K562 (cell line): ENCODE measurements around the gene SCLT1. TPM values are rescaled to one million over a fixed set of nuclear protein-coding genes. Genes with fewer than 3 reads are reported as not detected.

ENCODE experiments used
- ATAC-seq: fragments of 200-7000 bp; cut with Tn5 transposase; 3 replicates; pipeline ENCODE4 v1.9.1; 2020; ENCODE audit warnings: moderate library complexity
- BruUV-seq: library from RNA; stranded (reverse); fragments of 400-500 nt; replicated peaks from 2 replicates; lab custom pipeline; 2021; lab: Mats Ljungman, UMichigan
- CTCF ChIA-PET: fragments of 300-600 bp; formaldehyde crosslinking; extraction: SDS; loops from one replicate; lab custom pipeline; 2021; ENCODE audit warnings: low intra/inter-chr PET ratio; lab: Yijun Ruan, JAX
- POLR2A ChIA-PET: fragments of 300-600, 350-650 bp; sonication (Branson Sonifier 250); formaldehyde crosslinking; extraction: SDS; loops from one replicate; lab custom pipeline; 2021; ENCODE audit warnings: antibody characterized with exemption, inconsistent platforms; lab: Yijun Ruan, JAX
- DNase-seq, 4 experiments: peaks; one replicate each; pipeline versions ENCODE4 v3.0.0 to v3.0.0-alpha.2; 2011 to 2018; ENCODE audit warnings: low spot score in 3 of 4, mixed read lengths in 3 of 4; ENCODE audit errors: extremely low read depth in 1 of 4
- FAIRE-seq: peaks from 2 replicates; lab custom pipeline; 2011; peaks lifted over from hg19 to GRCh38; lab: Jason Lieb, UNC
- H2AFZ ChIP-seq: 2 replicates; pipeline ENCODE4 v1.6.0; 2011; ENCODE audit warnings: low read depth, low read length, control low read depth, inconsistent platforms
- H3K27ac ChIP-seq: fragments of 200-600 bp; 3 replicates; pipeline ENCODE4 v1.8.0; 2011; ENCODE audit warnings: low read depth, mild to moderate bottlenecking, control low read depth, inconsistent platforms, low read length, moderate library complexity, mixed read lengths; ENCODE audit errors: extremely low read depth
- H3K27me3 ChIP-seq, 2 experiments: fragments of 300-600 bp in 1 of 2; 2 replicates in 1 of 2; 3 replicates in 1 of 2; pipeline versions ENCODE4 v1.6.0 to v1.8.0; 2011; ENCODE audit warnings: inconsistent platforms in 2 of 2, low read length in 2 of 2, mild to moderate bottlenecking in 1 of 2, mixed read lengths in 1 of 2, moderate library complexity in 1 of 2; ENCODE audit not compliant: control insufficient read depth in 2 of 2, insufficient read depth in 2 of 2
- H3K36me3 ChIP-seq: fragments of 300-600 bp; 3 replicates; pipeline ENCODE4 v1.8.0; 2011; ENCODE audit warnings: mild to moderate bottlenecking, low read length, inconsistent platforms; ENCODE audit not compliant: control insufficient read depth, insufficient read depth
- H3K4me1 ChIP-seq, 2 experiments: fragments of 200-600 bp in 1 of 2; replicated peaks in 1 of 2; 2 replicates in 1 of 2; 3 replicates in 1 of 2; pipeline versions ENCODE4 v1.5.1 to v1.8.0; 2011; ENCODE audit warnings: inconsistent platforms in 2 of 2, low read length in 2 of 2, mild to moderate bottlenecking in 1 of 2, mixed read lengths in 1 of 2, moderate library complexity in 1 of 2; ENCODE audit not compliant: control insufficient read depth in 2 of 2, insufficient read depth in 2 of 2
- H3K4me2 ChIP-seq: 2 replicates; pipeline ENCODE4 v1.6.1; 2011; ENCODE audit warnings: low read length, control low read depth, inconsistent platforms, mixed read lengths; ENCODE audit not compliant: insufficient read depth
- H3K4me3 ChIP-seq: fragments of 200-600 bp; sonication (generic), shearing (Covaris generic); 2 replicates; pipeline ENCODE4 v1.5.1; 2016; ENCODE audit warnings: control low read depth, inconsistent platforms
- H3K79me2 ChIP-seq: fragments of 200-600 bp; 3 replicates; pipeline ENCODE4 v1.8.0; 2011; ENCODE audit warnings: low read length, inconsistent platforms; ENCODE audit not compliant: control insufficient read depth, insufficient read depth
- H3K9ac ChIP-seq, 2 experiments: 2 replicates each; pipeline versions ENCODE4 v1.6.0 to v1.6.1; 2011; ENCODE audit warnings: low read depth in 2 of 2, low read length in 2 of 2, control low read depth in 1 of 2, inconsistent platforms in 1 of 2, mild to moderate bottlenecking in 1 of 2, mixed read lengths in 1 of 2; ENCODE audit not compliant: insufficient read depth in 1 of 2
- H3K9me1 ChIP-seq: one replicate; pipeline ENCODE4 v1.6.0; 2011; ENCODE audit warnings: inconsistent platforms, mild to moderate bottlenecking, low read length, moderate library complexity; ENCODE audit not compliant: control insufficient read depth, insufficient read depth
- H3K9me3 ChIP-seq: replicated peaks from 2 replicates; pipeline ENCODE4 v1.5.1; 2011; ENCODE audit warnings: low read depth, low read length, inconsistent platforms; ENCODE audit not compliant: control insufficient read depth, insufficient read depth
- H4K20me1 ChIP-seq: replicated peaks from 2 replicates; pipeline ENCODE4 v1.6.1; 2011; ENCODE audit warnings: low read length, inconsistent platforms, mixed read lengths; ENCODE audit not compliant: control insufficient read depth, insufficient read depth
- BRD4 ChIP-seq: fragments of 200-600 bp; sonication (generic); IDR thresholded peaks from 2 replicates; pipeline ENCODE4 v1.6.1; 2017; ENCODE audit warnings: inconsistent platforms
- GABPB2 ChIP-seq: fragments of 250-450 bp; sonication (Bioruptor Pico); conservative IDR thresholded peaks from 2 replicates; pipeline ENCODE4 v1.5.1; 2021; ENCODE audit warnings: mild to moderate bottlenecking
- KDM1A ChIP-seq, 2 experiments: fragments of 450-650 bp; IDR thresholded peaks; 2 replicates each; pipeline ENCODE4 v1.6.1; 2016; ENCODE audit warnings: mild to moderate bottlenecking in 2 of 2
- L3MBTL2 ChIP-seq: fragments of 450-650 bp; IDR thresholded peaks from 2 replicates; pipeline ENCODE4 v1.6.1; 2016; ENCODE audit warnings: mild to moderate bottlenecking, moderate library complexity
- PHTF2 ChIP-seq: fragments of 250-450 bp; sonication (Bioruptor Pico); IDR thresholded peaks from 2 replicates; pipeline ENCODE4 v1.5.0; 2021; ENCODE audit warnings: mild to moderate bottlenecking
- ZBTB17 ChIP-seq: fragments of 450-650 bp; formaldehyde crosslinking; IDR thresholded peaks from 2 replicates; pipeline ENCODE4 v1.4.0; 2020; ENCODE audit warnings: mild to moderate bottlenecking
- ZNF24 ChIP-seq: fragments of 450-650 bp; IDR thresholded peaks from 2 replicates; pipeline ENCODE4 v1.6.1; 2016
- WGBS: fragments of 100-300 bp; shearing (Covaris generic); methylation state at CpG from one replicate; pipeline ENCODE4 v1.1.6; 2016; ENCODE audit warnings: low coverage, mixed read lengths; ENCODE audit not compliant: insufficient coverage; ENCODE audit errors: missing lambda C conversion rate; 5-methylcytosine and 5-hydroxymethylcytosine counted together
- in situ Hi-C: fragments of 300-500 bp; cut with MboI; formaldehyde crosslinking; loops from 4 replicates; pipeline ENCODE4 v1.15.0; 2018; ENCODE audit warnings: inconsistent platforms, mixed read lengths
- intact Hi-C: fragments of 100-400 bp; cut with micrococcal nuclease; formaldehyde crosslinking; loops from 2 replicates; pipeline ENCODE4 v1.14.2; 2022
- polyA plus RNA-seq, 8 experiments: library from polyadenylated mRNA; depleted of rRNA in 4 of 8; stranded (reverse) in 5 of 8; unstranded in 3 of 8; fragments of >200 nt; fragmentation: Nextera tagmentation in 2 of 8; fragmentation: Illumina TruSeq in 1 of 8; extraction: Ambion mirVana in 2 of 8; extraction: Trizol in 1 of 8; gene quantifications; 2 replicates each; pipeline versions ENCODE4 v1.2.1 to v1.2.3, GENCODE V29; 2011 to 2014; ENCODE audit warnings: inconsistent platforms in 1 of 8, missing spikeins in 1 of 8
- total RNA-seq, 7 experiments: library from RNA; depleted of rRNA in 6 of 7; stranded (reverse); fragments of >200 nt in 6 of 7; fragmentation: Illumina TruSeq in 2 of 7; extraction: Trizol in 2 of 7; gene quantifications; 2 replicates each; pipeline versions ENCODE4 v1.2.1 to v1.2.3, GENCODE V29; 2011 to 2021; ENCODE audit warnings: low replicate concordance in 1 of 7
- TF ChIP-seq, protein P1 (sequence below): fragments of 200-800 bp; sonication (Bioruptor generic); IDR thresholded peaks from 2 replicates; pipeline ENCODE4 v1.6.1; 2017; ENCODE audit warnings: missing genetic modification characterization, missing compliant biosample characterization
- TF ChIP-seq, protein P2 (sequence below): fragments of 250-450 bp; sonication (Bioruptor Pico); IDR thresholded peaks from 2 replicates; pipeline ENCODE4 v1.5.0; 2020; ENCODE audit warnings: mild to moderate bottlenecking
- TF ChIP-seq, protein P3 (sequence below): fragments of 250-450 bp; sonication (Bioruptor Pico); IDR thresholded peaks from 2 replicates; pipeline ENCODE4 v1.4.0; 2020; ENCODE audit warnings: mild to moderate bottlenecking, moderate library complexity
- TF ChIP-seq, protein P4 (sequence below), 2 experiments: fragments of 450-650 bp in 1 of 2; IDR thresholded peaks; 2 replicates each; pipeline ENCODE4 v1.6.1; 2011 to 2017; ENCODE audit warnings: low read depth in 2 of 2, antibody characterized with exemption in 1 of 2, borderline replicate concordance in 1 of 2, low read length in 1 of 2, mild to moderate bottlenecking in 1 of 2, mixed read lengths in 1 of 2; ENCODE audit not compliant: control insufficient read depth in 1 of 2
- TF ChIP-seq, protein P5 (sequence below): sonication (generic); formaldehyde crosslinking; IDR thresholded peaks from 2 replicates; pipeline ENCODE4 v1.8.1; 2023; ENCODE audit warnings: mild to moderate bottlenecking, missing genetic modification reagents, moderate library complexity

SCLT1 gene
- total and polyA plus RNA-seq, 9 of the 15 experiments (the other 6 are each of a cell fraction or from before 2014, with no cell fraction given): 8.0 to 31.9 (median 24.2) TPM

DNA sequence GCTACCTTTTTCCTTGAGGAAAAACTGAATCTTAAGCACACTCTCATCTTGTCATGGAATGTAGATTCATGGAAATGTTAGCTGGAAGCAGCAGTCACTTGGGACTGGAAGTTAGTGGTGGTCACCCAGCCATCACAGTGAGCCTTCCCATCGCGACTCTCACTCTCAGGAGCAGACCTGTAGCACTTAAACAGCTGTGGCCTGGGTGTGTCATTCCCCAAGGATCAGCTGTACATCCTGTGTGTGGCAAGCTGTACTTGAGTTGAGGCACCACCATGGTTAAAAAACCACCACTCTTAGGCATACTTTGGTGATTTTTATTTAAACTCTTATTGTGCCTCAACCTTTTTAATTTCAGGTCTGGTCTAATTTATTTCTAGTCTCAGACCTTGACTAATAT, 237.1 kb downstream of the SCLT1 start:
- Histone ChIP-seq H3K4me1 (no peaks in the 10 kb centered on the region), H3K9me3 (no peaks in the 10 kb centered on the region), H3K4me2 (no peak overlapping the region), H3K4me3 (no peak overlapping the region), H4K20me1 (no peaks in the 10 kb centered on the region; the same call in 1 of the 2 replicates), H3K27ac (no peak overlapping the region), H3K79me2 (peaks cover 3% of the 10 kb centered on the region; the same call in 1 of the 3 replicates), H2AFZ (no peak overlapping the region), H3K36me3 (peaks cover 99% of the 10 kb centered on the region), H3K27me3 (no peaks in the 10 kb centered on the region), H3K9me1 (no peaks in the 10 kb centered on the region), H3K9ac (no peak overlapping the region)
- ChIA-PET POLR2A (no interaction called here), CTCF (no interaction called here)
- no TSS peak for BruUV-seq
- WGBS: 83% methylated on average over 2 of the region's 2 CpGs
- DNase-seq: no peak
- no peak for FAIRE-seq
- no peak for ATAC-seq
- in situ Hi-C loops (loop anchor here (25.0 kb wide), 1 partner anchor 669 kb away; no protein-coding TSS in a partner anchor), intact Hi-C loops (no loop called here)
- no peak for TF ChIP-seq L3MBTL2
- TF ChIP-seq, protein P1, sequence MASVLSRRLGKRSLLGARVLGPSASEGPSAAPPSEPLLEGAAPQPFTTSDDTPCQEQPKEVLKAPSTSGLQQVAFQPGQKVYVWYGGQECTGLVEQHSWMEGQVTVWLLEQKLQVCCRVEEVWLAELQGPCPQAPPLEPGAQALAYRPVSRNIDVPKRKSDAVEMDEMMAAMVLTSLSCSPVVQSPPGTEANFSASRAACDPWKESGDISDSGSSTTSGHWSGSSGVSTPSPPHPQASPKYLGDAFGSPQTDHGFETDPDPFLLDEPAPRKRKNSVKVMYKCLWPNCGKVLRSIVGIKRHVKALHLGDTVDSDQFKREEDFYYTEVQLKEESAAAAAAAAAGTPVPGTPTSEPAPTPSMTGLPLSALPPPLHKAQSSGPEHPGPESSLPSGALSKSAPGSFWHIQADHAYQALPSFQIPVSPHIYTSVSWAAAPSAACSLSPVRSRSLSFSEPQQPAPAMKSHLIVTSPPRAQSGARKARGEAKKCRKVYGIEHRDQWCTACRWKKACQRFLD (CRISPR knock-in tag): no peak
- TF ChIP-seq, protein P2, sequence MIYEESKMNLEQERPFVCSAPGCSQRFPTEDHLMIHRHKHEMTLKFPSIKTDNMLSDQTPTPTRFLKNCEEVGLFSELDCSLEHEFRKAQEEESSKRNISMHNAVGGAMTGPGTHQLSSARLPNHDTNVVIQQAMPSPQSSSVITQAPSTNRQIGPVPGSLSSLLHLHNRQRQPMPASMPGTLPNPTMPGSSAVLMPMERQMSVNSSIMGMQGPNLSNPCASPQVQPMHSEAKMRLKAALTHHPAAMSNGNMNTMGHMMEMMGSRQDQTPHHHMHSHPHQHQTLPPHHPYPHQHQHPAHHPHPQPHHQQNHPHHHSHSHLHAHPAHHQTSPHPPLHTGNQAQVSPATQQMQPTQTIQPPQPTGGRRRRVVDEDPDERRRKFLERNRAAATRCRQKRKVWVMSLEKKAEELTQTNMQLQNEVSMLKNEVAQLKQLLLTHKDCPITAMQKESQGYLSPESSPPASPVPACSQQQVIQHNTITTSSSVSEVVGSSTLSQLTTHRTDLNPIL (CRISPR knock-in tag): no peak
- no peak for TF ChIP-seq KDM1A (IDR thresholded peaks at IDR 0.05)
- TF ChIP-seq, protein P3, sequence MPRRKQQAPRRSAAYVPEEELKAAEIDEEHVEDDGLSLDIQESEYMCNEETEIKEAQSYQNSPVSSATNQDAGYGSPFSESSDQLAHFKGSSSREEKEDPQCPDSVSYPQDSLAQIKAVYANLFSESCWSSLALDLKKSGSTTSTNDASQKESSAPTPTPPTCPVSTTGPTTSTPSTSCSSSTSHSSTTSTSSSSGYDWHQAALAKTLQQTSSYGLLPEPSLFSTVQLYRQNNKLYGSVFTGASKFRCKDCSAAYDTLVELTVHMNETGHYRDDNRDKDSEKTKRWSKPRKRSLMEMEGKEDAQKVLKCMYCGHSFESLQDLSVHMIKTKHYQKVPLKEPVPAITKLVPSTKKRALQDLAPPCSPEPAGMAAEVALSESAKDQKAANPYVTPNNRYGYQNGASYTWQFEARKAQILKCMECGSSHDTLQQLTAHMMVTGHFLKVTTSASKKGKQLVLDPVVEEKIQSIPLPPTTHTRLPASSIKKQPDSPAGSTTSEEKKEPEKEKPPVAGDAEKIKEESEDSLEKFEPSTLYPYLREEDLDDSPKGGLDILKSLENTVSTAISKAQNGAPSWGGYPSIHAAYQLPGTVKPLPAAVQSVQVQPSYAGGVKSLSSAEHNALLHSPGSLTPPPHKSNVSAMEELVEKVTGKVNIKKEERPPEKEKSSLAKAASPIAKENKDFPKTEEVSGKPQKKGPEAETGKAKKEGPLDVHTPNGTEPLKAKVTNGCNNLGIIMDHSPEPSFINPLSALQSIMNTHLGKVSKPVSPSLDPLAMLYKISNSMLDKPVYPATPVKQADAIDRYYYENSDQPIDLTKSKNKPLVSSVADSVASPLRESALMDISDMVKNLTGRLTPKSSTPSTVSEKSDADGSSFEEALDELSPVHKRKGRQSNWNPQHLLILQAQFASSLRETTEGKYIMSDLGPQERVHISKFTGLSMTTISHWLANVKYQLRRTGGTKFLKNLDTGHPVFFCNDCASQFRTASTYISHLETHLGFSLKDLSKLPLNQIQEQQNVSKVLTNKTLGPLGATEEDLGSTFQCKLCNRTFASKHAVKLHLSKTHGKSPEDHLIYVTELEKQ: no peak
- TF ChIP-seq ZNF24: no peak
- TF ChIP-seq, protein P4, sequence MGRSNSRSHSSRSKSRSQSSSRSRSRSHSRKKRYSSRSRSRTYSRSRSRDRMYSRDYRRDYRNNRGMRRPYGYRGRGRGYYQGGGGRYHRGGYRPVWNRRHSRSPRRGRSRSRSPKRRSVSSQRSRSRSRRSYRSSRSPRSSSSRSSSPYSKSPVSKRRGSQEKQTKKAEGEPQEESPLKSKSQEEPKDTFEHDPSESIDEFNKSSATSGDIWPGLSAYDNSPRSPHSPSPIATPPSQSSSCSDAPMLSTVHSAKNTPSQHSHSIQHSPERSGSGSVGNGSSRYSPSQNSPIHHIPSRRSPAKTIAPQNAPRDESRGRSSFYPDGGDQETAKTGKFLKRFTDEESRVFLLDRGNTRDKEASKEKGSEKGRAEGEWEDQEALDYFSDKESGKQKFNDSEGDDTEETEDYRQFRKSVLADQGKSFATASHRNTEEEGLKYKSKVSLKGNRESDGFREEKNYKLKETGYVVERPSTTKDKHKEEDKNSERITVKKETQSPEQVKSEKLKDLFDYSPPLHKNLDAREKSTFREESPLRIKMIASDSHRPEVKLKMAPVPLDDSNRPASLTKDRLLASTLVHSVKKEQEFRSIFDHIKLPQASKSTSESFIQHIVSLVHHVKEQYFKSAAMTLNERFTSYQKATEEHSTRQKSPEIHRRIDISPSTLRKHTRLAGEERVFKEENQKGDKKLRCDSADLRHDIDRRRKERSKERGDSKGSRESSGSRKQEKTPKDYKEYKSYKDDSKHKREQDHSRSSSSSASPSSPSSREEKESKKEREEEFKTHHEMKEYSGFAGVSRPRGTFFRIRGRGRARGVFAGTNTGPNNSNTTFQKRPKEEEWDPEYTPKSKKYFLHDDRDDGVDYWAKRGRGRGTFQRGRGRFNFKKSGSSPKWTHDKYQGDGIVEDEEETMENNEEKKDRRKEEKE (IDR thresholded peaks at IDR 0.05; ENCODE audit: borderline replicate concordance in 1 of 2, control insufficient read depth in 1 of 2, low read depth in 2 of 2, low read length in 1 of 2): no peak
- TF ChIP-seq PHTF2 (CRISPR knock-in tag): no peak
- TF ChIP-seq BRD4: no peak
- TF ChIP-seq, protein P5, sequence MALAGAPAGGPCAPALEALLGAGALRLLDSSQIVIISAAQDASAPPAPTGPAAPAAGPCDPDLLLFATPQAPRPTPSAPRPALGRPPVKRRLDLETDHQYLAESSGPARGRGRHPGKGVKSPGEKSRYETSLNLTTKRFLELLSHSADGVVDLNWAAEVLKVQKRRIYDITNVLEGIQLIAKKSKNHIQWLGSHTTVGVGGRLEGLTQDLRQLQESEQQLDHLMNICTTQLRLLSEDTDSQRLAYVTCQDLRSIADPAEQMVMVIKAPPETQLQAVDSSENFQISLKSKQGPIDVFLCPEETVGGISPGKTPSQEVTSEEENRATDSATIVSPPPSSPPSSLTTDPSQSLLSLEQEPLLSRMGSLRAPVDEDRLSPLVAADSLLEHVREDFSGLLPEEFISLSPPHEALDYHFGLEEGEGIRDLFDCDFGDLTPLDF (CRISPR knock-in tag): no peak
- TF ChIP-seq ZBTB17 (CRISPR knock-in tag): no peak
- no peak for TF ChIP-seq GABPB2 (CRISPR knock-in tag)
